ENCODE results near the gene DUSP21.
"Not testable (repeated sequence)": the region's sequence is repeated elsewhere in the genome, so short reads cannot be mapped to it uniquely, and the experiment has no call there.

The DUSP21 gene

GRCh38 chrX:44822601-44823000 lies 21.2 kb upstream of the DUSP21 start:
- H3K4me1 Mint-ChIP-seq: no peaks in the 10 kb centered on the region
- H3K36me3 Mint-ChIP-seq (ENCODE audit: low read depth): no peaks in the 10 kb centered on the region
- no peak for TF ChIP-seq CTCF (IDR thresholded peaks at IDR 0.05)
- DNase-seq: no peak
- no peak overlapping the region for H3K4me3 Mint-ChIP-seq
- H3K9me3 Mint-ChIP-seq: peaks cover 30% of the 10 kb centered on the region
- H3K27me3 Mint-ChIP-seq (ENCODE audit: low read depth, poor library complexity): no peaks in the 10 kb centered on the region
- H3K27ac Mint-ChIP-seq: no peak overlapping the region

- not testable (repeated sequence) for DNase-seq; H3K4me1 Mint-ChIP-seq; H3K36me3 Mint-ChIP-seq (ENCODE audit: low read depth); H3K27ac Mint-ChIP-seq; H3K27me3 Mint-ChIP-seq (ENCODE audit: low read depth, poor library complexity); H3K4me3 Mint-ChIP-seq
- H3K9me3 Mint-ChIP-seq: peaks cover 34% of the 10 kb centered on the region
These were observed 20.6 kb upstream of the DUSP21 start for GRCh38 chrX:44823193-44823592.

GRCh38 chrX:44828008-44828605 lies 15.7 kb upstream of the DUSP21 start:
- no peak overlapping the region for H3K4me3 Mint-ChIP-seq
- no peaks in the 10 kb centered on the region for H3K4me1 Mint-ChIP-seq
- H3K27ac Mint-ChIP-seq: no peak overlapping the region
- H3K9me3 Mint-ChIP-seq: peaks cover 24% of the 10 kb centered on the region
- no peak for DNase-seq
- H3K27me3 Mint-ChIP-seq (ENCODE audit: low read depth, poor library complexity): no peaks in the 10 kb centered on the region
- no peak for TF ChIP-seq CTCF (IDR thresholded peaks at IDR 0.05)
- no peaks in the 10 kb centered on the region for H3K36me3 Mint-ChIP-seq (ENCODE audit: low read depth)

- DNase-seq: no peak
- no peak overlapping the region for H3K4me3 Mint-ChIP-seq
- H3K27me3 Mint-ChIP-seq (ENCODE audit: low read depth, poor library complexity): no peaks in the 10 kb centered on the region
- H3K36me3 Mint-ChIP-seq (ENCODE audit: low read depth): no peaks in the 10 kb centered on the region
- no peak for TF ChIP-seq CTCF (IDR thresholded peaks at IDR 0.05)
- peaks cover 26% of the 10 kb centered on the region for H3K9me3 Mint-ChIP-seq
- no peak overlapping the region for H3K27ac Mint-ChIP-seq
- H3K4me1 Mint-ChIP-seq: no peaks in the 10 kb centered on the region
These were observed 14.0 kb upstream of the DUSP21 start for GRCh38 chrX:44829832-44830231.

- no peaks in the 10 kb centered on the region for H3K4me1 Mint-ChIP-seq
- no peak for DNase-seq
- H3K4me3 Mint-ChIP-seq: no peak overlapping the region
- H3K9me3 Mint-ChIP-seq: peaks cover 71% of the 10 kb centered on the region
- H3K36me3 Mint-ChIP-seq (ENCODE audit: low read depth): peaks cover 2% of the 10 kb centered on the region
- TF ChIP-seq CTCF (IDR thresholded peaks at IDR 0.05): no peak
- H3K27ac Mint-ChIP-seq: no peak overlapping the region
- H3K27me3 Mint-ChIP-seq (ENCODE audit: low read depth, poor library complexity): no peaks in the 10 kb centered on the region
These were observed 1.1 kb upstream of the DUSP21 start for GRCh38 chrX:44842550-44843317.

GRCh38 chrX:44843318-44843702 lies 511 bp upstream of the DUSP21 start:
- Mint-ChIP-seq H3K4me3 (no peak overlapping the region), H3K9me3 (peaks cover 71% of the 10 kb centered on the region), H3K36me3 (ENCODE audit: low read depth) (peaks cover 5% of the 10 kb centered on the region), H3K4me1 (no peaks in the 10 kb centered on the region), H3K27me3 (ENCODE audit: low read depth, poor library complexity) (no peaks in the 10 kb centered on the region), H3K27ac (no peak overlapping the region)
- no peak for TF ChIP-seq CTCF (IDR thresholded peaks at IDR 0.05)
- no peak for DNase-seq

Measured in nephron progenitor cell (in vitro differentiated cells).